ENCODE measurements around the gene ZNF511.

Gene ZNF511

DNA sequence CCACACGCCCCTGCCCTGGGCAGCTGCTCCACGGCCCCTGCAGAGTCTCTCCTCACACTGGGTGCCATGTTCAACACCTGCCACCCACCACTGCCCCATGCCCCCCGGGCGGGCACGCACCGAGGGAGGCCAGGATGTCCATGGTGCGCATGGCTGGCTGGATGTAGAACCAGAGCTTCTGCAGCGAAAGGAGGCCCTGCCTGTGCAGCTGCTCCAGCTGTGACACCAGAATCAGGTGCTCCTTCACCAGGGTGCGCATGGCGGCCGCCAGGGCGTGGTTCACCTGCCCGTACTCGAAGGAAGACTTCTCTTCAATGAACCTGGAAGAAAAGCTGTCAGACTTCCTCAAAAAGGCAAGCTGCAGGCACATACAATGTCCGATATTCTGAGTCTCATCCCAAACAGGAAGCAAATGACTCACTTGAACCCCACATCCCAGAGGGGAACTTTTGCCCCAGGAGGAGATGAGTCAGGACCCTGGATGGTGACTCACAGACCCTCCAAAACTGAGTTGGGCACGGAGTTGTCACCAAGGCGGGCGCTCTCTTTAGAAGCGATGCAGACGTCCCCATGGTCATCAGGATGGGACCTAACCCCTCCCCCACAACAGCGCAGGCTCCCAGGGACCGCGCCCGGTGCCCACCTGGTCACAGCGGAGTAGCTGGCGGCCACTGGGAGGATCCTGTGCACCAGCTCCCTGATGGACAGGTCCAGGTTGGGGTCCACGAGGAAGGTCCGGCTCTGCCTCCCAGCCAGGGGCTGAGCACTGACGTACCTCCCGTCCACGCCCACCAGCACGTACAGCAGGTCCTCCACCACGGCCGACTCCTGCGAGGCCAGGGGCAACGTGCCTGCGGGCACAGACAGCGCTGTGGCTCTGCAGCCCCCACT lies 15.6 kb upstream of the ZNF511 start:
- in situ Hi-C loops (cut with MboI; ENCODE audit: low sequenced_read_pairs), result no loop called here

DNA sequence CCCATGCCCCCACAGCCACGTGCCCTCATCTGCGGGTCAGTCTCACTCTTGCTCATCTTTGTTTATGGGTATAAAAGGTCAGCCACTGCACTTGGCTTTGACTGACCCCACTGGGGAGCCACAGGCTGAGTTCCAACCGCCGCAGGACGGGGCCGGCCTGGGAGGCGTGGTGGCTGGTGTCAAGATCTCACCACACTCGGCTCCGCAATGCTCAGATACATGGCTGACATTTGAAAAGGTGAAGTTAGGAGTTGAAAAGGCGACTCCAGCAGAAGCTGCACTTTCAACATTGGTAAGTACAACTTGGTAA lies 14.9 kb upstream of the ZNF511 start:
- in situ Hi-C loops (cut with MboI; ENCODE audit: low sequenced_read_pairs), result no loop called here

DNA sequence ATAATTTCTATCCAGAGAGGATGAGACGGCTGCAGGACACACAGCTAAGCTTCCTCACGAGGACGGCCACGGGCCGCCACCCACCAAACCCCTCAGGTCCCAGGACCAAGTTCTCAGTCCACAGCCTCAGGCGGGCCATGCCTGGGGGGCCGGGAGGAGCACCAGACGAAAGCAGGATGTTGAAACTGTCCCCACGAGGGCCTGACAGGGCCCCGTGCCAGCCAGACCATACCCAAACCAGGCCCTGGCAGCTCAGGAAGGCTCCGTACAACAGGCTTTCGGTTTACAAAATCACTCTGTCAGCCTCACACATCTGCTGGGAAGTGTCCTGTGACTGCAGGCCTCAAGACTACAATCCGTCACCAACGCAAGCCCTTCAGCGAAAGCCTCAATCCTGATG lies 14.5 kb upstream of the ZNF511 start:
- in situ Hi-C loops (cut with MboI; ENCODE audit: low sequenced_read_pairs), result no loop called here

DNA sequence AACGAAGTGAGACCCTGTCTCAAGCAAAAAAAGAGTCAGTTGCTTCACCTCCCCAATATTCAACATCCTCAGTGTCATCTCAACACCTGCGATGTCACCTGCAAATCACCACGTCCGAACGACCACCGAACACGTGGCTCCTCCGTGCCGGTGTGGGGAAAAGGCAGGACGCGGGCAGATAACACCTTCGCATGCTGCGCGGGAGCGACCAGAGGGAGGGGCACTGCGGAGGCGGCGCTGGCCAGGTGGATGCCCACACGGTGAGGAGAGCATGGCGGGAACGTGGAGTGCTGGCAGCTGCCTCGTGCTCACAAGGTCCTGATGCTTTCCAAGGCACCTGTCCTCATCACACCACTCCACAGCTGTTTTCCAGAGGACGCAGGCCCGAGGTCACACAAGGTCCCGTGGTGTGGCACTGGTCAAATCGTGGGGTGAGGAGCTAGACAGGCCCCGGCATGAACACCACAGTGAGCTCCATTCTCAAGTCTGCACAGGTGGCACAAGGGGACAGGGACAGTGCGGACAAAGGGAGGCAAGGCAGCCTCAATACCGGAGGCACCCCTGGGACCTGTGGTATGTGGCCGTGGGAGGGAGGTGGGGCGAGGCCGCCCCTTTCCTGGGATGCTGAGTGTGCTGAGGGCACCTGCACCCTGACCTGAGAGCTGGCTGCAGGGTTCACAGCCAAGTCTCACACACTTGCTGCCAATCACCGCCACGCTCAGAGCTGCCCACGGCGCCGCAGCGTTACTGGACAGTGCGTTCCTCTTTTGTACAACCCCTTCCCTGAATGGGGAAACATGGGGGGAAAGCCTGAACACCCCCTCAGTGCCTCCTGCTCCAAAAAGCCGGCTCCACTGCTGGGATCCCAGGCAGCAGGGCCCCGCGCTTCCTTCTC lies 13.0 kb upstream of the ZNF511 start:
- in situ Hi-C loops (cut with MboI; ENCODE audit: low sequenced_read_pairs), result no loop called here

DNA sequence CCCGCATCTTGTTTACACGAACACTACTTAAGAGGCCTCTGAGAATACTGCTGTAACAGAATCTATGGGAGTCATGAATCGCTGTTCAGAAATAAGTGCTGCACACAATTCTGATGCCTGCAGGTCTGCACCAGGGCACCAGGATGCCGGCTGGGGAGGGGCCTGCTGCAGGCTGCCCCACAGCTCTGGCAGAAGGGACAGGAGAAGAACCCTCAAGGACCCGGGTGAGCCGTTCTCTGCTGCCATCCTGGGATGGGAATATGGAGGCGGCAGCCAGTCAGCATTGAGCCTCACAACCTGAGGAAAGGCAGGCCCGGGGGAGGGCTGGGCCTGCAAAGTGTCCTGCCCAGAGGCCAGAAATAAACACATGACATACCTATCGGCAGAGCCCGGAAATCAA lies 11.2 kb upstream of the ZNF511 start:
- in situ Hi-C loops (cut with MboI; ENCODE audit: low sequenced_read_pairs), result no loop called here

DNA sequence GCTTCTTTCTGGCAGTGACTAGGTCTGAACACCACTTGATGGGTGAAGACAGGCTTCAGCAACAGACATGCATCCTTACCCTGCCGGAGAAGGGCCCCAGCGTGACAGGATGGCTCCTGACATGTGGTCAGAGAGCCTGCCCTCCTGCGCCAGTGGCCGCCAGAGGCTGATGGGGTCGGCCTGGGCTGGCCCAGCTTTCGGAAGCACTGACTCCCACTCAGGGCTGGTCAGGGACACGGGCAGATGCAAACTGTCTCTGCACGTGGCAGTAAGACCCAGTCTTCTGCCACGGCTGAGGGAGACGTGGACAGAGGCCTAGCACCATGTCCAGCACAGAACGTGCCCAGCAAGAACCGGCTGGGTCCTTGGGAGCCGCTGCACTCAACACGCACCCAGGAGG lies 10.2 kb upstream of the ZNF511 start:
- in situ Hi-C loops (cut with MboI; ENCODE audit: low sequenced_read_pairs), result no loop called here

GRCh38 chr10:133299224-133299623 lies 9.5 kb upstream of the ZNF511 start:
- in situ Hi-C loops (cut with MboI; ENCODE audit: low sequenced_read_pairs), result no loop called here

DNA sequence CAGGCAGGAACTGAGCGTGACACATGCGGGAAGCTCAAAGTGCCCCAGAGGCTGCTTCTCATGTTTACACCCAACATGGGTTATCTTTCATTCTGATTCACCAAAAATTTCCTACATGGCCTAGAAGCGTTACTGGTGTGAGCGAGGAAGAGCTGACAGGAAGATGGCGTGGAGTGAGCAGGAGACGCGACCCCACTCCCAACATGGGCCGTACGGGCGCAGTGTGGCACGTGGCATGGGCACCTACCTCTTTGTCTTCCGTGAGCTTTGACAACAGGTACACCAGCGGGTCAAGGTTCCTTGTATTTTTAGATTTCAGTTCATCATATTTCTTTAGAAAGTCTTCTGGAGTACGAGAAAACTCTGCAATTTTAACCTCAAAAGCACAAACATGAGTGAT lies 9.0 kb upstream of the ZNF511 start:
- in situ Hi-C loops (cut with MboI; ENCODE audit: low sequenced_read_pairs), result no loop called here

- in situ Hi-C loops (cut with MboI; ENCODE audit: low sequenced_read_pairs), result no loop called here
These were observed 6.5 kb upstream of the ZNF511 start for GRCh38 chr10:133302230-133302629.

- in situ Hi-C loops (cut with MboI; ENCODE audit: low sequenced_read_pairs), result no loop called here
These were observed 5.5 kb upstream of the ZNF511 start for GRCh38 chr10:133303206-133303605.

- in situ Hi-C loops (cut with MboI; ENCODE audit: low sequenced_read_pairs), result no loop called here
These were observed 2.6 kb upstream of the ZNF511 start for GRCh38 chr10:133306097-133306476.

DNA sequence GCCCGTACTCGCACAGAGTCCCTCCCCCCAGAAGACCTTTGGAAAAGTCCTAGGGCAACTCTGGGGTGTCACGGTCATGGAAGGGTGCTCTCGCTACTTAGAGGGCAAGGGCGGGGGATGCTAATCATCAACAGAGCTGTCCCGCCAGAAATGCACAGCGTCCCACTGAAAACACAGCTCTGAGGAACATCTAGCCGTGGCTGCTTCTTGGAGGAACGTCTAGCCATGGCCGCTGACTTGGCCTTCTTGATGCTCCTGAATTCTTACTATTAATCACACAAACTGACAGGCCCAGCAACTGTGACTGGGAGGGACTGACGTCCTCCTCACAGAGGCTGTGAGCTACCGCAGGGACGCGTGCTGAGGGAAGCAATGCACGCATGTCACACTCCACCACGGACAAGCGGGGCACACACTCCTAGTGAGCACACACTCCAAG lies 1.8 kb upstream of the ZNF511 start:
- in situ Hi-C loops (cut with MboI; ENCODE audit: low sequenced_read_pairs), result no loop called here

- in situ Hi-C loops (cut with MboI; ENCODE audit: low sequenced_read_pairs), result no loop called here
These were observed 816 bp upstream of the ZNF511 start for GRCh38 chr10:133307776-133308420.

- in situ Hi-C loops (cut with MboI; ENCODE audit: low sequenced_read_pairs), result no loop called here
These were observed 496 bp downstream of the ZNF511 start for GRCh38 chr10:133309100-133309719.

DNA sequence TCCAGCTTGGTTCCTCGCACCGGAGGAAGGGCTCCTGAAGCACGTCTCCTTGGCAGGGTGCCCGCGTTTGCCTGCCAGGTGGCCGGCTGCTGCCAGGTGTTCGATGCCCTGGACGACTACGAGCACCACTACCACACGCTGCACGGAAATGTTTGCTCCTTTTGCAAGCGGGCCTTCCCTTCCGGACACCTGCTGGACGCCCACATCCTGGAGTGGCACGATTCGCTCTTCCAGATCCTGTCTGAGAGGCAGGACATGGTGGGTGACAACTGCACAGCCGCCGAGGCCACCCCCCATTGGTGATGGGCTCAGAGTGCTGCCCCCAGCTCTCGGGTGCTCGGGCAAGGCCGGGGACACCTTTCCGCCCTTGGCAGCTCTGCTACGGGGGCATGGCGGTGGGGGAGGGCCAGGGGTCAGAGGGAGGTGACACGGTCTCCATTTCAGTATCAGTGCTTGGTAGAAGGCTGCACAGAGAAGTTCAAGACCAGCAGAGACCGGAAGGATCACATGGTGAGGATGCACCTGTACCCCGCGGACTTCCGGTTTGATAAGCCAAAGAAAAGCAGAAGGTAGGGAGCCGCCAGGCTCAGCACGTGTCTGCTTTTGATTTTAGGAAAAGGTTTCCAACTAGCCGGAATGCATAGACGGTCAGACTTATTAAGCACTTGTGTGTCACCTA lies 1.1 kb downstream of the ZNF511 start:
- in situ Hi-C loops (cut with MboI; ENCODE audit: low sequenced_read_pairs), result no loop called here

DNA sequence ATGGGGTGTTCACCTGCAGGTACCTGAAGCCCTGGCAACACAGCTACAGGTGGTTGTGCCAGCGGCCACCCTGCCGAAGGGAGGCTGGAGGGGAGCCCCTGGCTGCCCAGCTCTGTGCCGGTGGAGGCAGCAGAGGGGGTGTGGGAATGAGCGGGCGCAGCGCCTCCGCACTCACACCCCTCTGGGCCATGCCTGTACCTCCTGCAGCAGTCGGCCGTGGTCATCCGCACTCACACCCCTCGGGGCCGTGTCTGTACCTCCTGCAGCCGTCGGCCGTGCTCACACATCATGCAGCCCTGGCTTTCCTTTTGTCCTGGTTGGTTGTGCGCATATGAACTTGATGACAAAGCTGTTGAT lies 1.7 kb downstream of the ZNF511 start:
- in situ Hi-C loops (cut with MboI; ENCODE audit: low sequenced_read_pairs), result no loop called here

GRCh38 chr10:133310789-133311188 lies 2.1 kb downstream of the ZNF511 start:
- in situ Hi-C loops (cut with MboI; ENCODE audit: low sequenced_read_pairs), result no loop called here

- in situ Hi-C loops (cut with MboI; ENCODE audit: low sequenced_read_pairs), result no loop called here
These were observed 2.9 kb downstream of the ZNF511 start for GRCh38 chr10:133311570-133311969.

DNA sequence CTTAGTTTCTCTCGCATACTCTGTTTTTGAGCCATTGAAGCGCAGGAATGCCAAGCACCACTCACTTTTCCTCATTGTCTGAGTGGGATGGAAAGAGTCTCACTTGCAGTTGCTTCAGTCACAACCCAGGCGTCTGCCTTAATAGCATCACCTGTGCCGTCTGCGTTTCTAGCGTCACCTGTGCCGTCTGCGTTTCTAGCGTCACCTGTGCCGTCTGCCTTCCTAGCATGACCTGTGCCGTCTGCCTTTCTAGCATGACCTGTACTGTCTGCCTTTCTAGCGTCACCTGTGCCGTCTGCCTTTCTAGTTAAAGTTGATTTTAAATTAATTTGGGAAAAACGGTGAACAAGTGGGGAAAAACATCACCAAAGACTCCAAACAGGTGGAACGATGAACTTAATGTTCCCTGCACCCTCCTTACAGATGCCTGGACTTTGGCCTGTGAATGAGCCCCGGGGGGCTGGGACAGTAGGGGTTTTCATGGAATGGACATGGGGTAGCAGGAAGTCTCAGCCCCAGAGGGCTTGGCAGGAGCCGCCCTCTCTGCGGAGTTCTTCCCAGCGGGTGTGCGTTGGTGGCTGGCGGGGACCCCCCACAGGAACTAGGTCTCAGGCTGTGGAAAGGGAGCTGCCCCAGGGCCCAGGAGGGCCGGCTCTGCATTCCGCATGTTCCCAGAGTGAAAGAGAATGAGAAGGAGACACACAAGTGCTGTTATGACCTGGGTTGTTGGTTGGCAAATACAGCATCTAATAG lies 3.5 kb downstream of the ZNF511 start:
- in situ Hi-C loops (cut with MboI; ENCODE audit: low sequenced_read_pairs), result no loop called here

GRCh38 chr10:133312769-133313145 lies 4.0 kb downstream of the ZNF511 start:
- in situ Hi-C loops (cut with MboI; ENCODE audit: low sequenced_read_pairs), result no loop called here
